Kidney (tissue), 14 donors: Measurements from ENCODE around the gene TMEM44. TPM values are rescaled to one million over a fixed set of nuclear protein-coding genes. Genes with fewer than 3 reads are reported as not detected.

Source experiments
- DNase-seq, 5 donors: peaks; one replicate each; pipeline ENCODE4 v3.0.0-alpha.2; 2013 to 2020
- FAIRE-seq: peaks from 2 replicates; lab custom pipeline; 2012; peaks lifted over from hg19 to GRCh38; lab: Jason Lieb, UNC
- H3K27ac ChIP-seq, 2 donors: one replicate each; pipeline ENCODE4 v1.7.0; 2013; ENCODE audit warnings: low read depth in 2 of 2, low read length in 2 of 2, inconsistent platforms in 1 of 2
- H3K27me3 ChIP-seq: one replicate; pipeline ENCODE4 v1.7.1; 2013; ENCODE audit warnings: low read length, inconsistent platforms; ENCODE audit not compliant: control insufficient read depth, insufficient read depth
- H3K36me3 ChIP-seq, 3 donors: one replicate each; pipeline versions ENCODE4 v1.7.0 to v1.7.1; 2013; ENCODE audit warnings: low read length in 3 of 3, control low read depth in 1 of 3, inconsistent platforms in 1 of 3; ENCODE audit not compliant: insufficient read depth in 3 of 3, control insufficient read depth in 2 of 3
- H3K4me1 ChIP-seq, 3 donors: one replicate each; pipeline versions ENCODE4 v1.7.0 to v1.7.1; 2013; ENCODE audit warnings: low read length in 3 of 3, inconsistent platforms in 1 of 3, low read depth in 1 of 3; ENCODE audit not compliant: control insufficient read depth in 2 of 3, insufficient read depth in 2 of 3
- H3K4me3 ChIP-seq, 3 donors: one replicate each; pipeline versions ENCODE4 v1.7.0 to v1.8.1; 2013; ENCODE audit warnings: low read length in 3 of 3, control low read depth in 1 of 3, inconsistent platforms in 1 of 3
- H3K9ac ChIP-seq, 3 donors: one replicate each; pipeline versions ENCODE4 v1.7.0 to v1.7.1; 2013; ENCODE audit warnings: low read length in 3 of 3, control low read depth in 1 of 3, inconsistent platforms in 1 of 3
- H3K9me3 ChIP-seq, 3 donors: one replicate each; pipeline versions ENCODE4 v1.7.0 to v1.7.1; 2013; ENCODE audit warnings: low read length in 3 of 3, control low read depth in 1 of 3, inconsistent platforms in 1 of 3; ENCODE audit not compliant: control insufficient read depth in 2 of 3, insufficient read depth in 1 of 3
- CTCF ChIP-seq: IDR thresholded peaks from 3 replicates; pipeline ENCODE4 v1.5.1; 2012; ENCODE audit warnings: mild to moderate bottlenecking, moderate library complexity, borderline replicate concordance; ENCODE audit not compliant: insufficient read depth; ENCODE audit errors: extremely low read depth
- intact Hi-C: fragments of 100-400 bp; cut with DNase I; formaldehyde crosslinking; loops from one replicate; pipeline ENCODE4 v1.11.1; 2022
- polyA plus RNA-seq: library from polyadenylated mRNA; stranded (reverse); fragments of 350-450 nt; fragmentation: Illumina TruSeq; extraction: RNeasy Lipid Tissue Mini Kit (QIAGEN cat#74804); gene quantifications from one replicate; pipeline ENCODE4 v1.2.3, GENCODE V29; 2014; ENCODE audit warnings: low read depth, low replicate concordance; ENCODE audit not compliant: insufficient read depth
- total RNA-seq: library from RNA; stranded (reverse); fragmentation: NEBNext Ultra II Directional; extraction: Animal tissue kit (Norgen Biotek cat#: 25700); gene quantifications from one replicate; pipeline ENCODE4 v1.2.1, GENCODE V29; 2021
- donor health status: control.
- donor health status: control.
- donor health status: control.
- donor health status: control.
- donor health status: control.
- donor health status: DM: yes; HTN: yes; CAD: no.
- donor health status: Normal renal cell carcinoma (clear cell type).

TMEM44 gene
- total and polyA plus RNA-seq, 2 donors from 2014 or later: 7.0 to 15.7 TPM

GRCh38 chr3:194647747-194648146 lies 14.5 kb upstream of the TMEM44 start:
- peaks cover 6 to 49% (median 36%) of the 10 kb centered on the region in 3 donors for H3K36me3 ChIP-seq
- H3K9ac ChIP-seq: no peak overlapping the region
- no peak overlapping the region for H3K4me3 ChIP-seq
- intact Hi-C loops: no loop called here
- FAIRE-seq (no peak), DNase-seq (no peak)
- H3K27me3 ChIP-seq: no peaks in the 10 kb centered on the region
- no peak overlapping the region for H3K27ac ChIP-seq
- no peaks in the 10 kb centered on the region for H3K9me3 ChIP-seq
- no peak for TF ChIP-seq CTCF
- H3K4me1 ChIP-seq: no peaks in the 10 kb centered on the region

- intact Hi-C loops: no loop called here
- Histone ChIP-seq H3K27me3 (no peaks in the 10 kb centered on the region), H3K27ac (no peak overlapping the region), H3K4me1 (no peaks in the 10 kb centered on the region), H3K9me3 (no peaks in the 10 kb centered on the region), H3K4me3 (no peak overlapping the region), H3K9ac (no peak overlapping the region), H3K36me3 (peaks cover 5 to 19% (median 13%) of the 10 kb centered on the region in 3 donors)
- TF ChIP-seq CTCF: no peak
- DNase-seq (no peak), FAIRE-seq (no peak)
Measured at GRCh38 chr3:194642769-194643168, 9.6 kb upstream of the TMEM44 start.

- DNase-seq: no peak
- H3K27me3 ChIP-seq: no peaks in the 10 kb centered on the region
- no peak for FAIRE-seq
- no peak overlapping the region for H3K4me3 ChIP-seq
- H3K9me3 ChIP-seq: no peaks in the 10 kb centered on the region
- intact Hi-C loops: no loop called here
- no peak overlapping the region for H3K9ac ChIP-seq
- no peak overlapping the region for H3K27ac ChIP-seq
- H3K4me1 ChIP-seq: no peaks in the 10 kb centered on the region
- peaks cover 5 to 17% (median 10%) of the 10 kb centered on the region in 3 donors for H3K36me3 ChIP-seq
- no peak for TF ChIP-seq CTCF
Measured at GRCh38 chr3:194640829-194641228, 7.6 kb upstream of the TMEM44 start.
